NCI-H1092 (cell line): ENCODE data around the gene CARD9.

ENCODE experiments used
- DNase-seq: peaks from one replicate; lab custom pipeline; 2025; lab: John Stamatoyannopoulos, UW

CARD9 gene

DNA sequence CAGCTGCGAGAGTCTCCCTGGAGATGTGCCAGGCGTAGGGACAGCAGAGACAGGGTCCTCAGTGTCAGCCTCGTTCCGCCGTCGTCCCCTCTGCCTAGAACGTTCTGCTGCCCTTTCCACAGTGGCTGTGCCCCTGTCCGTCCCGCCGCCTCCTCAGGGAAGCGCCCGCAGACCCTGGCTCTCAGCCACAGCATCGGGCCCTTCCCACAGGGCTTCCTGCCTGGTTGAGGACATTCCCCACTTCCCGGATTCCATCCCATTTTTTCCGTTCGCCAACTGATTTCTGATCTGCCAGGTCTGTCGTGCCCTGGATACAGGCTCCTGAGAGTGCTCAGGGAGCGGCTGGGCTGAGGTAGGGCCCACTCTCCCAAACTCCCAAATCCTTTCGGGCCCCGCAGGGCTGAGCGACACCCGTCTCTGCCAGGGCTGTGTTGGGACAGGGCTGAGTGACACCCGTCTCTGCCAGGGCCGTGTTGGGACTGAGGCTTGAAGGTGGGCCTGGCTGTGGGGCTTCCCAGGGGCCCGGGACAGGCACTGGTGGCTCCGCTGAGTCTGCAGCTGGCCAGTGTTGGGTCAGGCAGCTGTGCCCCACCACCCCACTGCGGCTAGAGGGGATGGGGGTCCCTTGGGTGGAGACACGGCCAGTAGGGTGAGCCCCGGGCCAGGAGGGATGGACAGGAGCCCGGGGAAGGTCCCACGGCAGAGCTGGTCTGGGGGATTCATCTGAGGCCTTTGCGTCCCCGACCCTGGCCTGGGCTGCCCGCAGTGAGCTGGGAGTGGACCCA, 25.8 kb downstream of the CARD9 start:
- no peak for DNase-seq

DNA sequence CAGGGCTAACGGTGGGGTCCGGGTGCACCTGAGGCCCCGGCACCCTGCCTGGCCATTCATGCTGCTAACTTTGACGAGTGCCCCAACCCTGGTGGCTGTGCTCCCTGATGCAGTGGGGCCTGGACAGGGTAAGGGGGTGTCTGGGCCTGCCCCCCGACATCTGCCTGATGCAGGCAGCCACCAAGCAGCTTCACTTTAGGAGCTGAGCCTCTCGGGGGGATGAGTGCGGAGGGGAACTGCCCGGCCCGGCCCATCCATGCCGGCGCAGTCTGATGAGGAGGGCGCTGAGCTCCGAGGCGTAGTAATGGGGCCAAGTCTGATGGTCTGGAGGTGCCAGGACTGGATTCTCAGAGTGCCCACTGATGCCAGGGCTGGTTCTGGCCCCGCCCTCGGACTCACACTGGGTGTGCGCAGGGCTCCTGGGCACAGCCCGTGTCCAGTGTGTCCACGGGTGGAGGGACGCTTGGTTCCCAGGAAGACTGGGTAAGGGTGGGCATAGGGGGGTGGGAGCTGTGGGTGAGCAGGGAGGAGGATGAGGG, 26.5 kb downstream of the CARD9 start:
- DNase-seq = no peak

DNA sequence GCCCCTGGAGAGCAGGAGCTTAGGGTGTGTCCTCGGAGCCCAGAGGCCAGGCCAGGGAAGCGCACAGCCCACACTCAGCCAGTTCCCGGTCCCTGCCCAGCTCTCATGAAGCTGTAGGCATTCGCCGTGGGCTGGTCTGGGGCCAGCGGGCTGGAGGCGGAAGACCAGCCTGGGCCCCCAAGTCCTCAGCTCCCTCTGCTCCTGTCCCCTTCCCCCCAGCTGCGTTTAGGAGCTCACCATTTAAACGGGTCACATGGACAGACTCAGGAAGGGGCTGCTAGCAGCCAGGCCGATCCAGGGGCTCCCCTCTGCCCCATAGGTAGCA, 27.4 kb downstream of the CARD9 start:
- no peak for DNase-seq

DNA sequence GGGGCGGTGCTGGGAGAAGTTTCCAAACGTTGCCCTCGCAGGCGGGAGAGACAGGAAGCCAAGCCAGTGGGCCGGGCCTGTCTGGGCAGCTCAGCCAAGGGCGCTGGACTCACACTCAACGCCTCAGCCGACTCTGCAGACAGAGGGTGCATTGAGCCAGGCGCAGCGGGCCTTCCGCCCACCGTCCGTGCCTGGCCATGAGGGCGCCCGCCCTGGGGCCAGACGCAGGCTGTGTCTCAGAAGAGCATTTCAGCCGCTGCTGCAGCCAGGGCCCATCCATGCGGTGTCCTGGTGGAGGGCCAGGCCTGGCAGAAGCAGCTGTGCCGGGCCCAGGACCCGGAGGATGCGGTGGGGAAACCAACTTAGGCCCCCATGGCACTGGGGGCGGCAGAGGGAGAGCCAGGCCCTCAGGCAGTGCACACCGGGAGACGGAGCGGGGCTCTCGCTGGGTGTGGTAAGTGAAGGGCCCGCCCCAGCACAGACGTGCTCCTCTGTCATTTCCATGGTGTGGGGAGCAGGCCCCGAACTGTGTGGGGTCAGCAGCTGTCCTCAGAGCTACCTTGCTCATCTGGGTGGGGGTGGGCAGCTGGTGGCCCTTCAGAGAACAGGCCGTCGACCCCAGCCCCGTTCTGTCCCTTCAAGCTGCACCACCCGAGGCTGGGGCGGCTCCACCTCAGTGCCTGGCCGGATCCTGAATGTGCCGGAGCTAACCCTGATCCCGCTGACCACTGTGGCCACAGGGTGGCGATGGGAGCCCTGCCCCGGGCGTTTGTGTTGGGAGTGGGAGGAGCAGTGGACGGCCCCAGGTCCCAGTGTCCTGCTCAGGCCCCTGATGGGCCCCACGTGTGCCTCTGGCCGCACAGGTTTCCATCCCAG, 27.9 kb downstream of the CARD9 start:
- no peak for DNase-seq

DNA sequence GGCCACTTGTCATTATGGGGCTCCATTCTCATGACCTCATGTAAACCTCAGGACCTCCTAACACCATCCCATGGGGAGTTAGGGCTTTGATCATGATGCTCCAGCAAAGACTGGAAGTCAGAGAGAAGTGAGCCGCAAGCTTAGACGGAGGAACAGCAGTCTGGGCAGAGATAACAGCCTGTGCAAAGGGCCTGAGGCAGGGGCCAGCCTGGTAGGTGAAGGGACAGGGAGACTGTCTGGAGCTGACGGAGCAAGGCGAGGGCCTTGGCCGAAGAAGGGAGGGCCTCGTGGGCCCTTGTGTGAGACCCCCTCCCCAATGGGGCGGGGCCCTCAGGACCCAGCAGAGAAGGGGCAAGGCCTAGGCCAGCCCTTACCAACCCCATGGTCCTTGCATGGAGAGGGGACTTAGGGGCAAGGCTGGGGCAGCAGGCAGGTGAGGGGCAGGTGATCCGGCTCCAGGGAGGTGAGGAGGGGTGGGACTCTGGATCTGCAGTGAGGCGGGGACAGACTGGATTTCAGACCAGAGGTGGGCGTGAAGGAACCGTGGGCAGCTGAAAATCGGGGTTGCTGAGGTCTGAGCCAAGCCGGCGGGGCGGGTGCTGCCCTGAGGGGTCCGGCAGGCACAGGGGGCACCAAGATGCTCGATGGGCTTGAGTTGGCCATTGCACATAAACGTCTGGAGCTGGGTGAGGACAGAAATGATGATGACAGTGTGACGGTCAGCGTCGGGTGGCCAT, 28.8 kb downstream of the CARD9 start:
- no peak for DNase-seq

DNA sequence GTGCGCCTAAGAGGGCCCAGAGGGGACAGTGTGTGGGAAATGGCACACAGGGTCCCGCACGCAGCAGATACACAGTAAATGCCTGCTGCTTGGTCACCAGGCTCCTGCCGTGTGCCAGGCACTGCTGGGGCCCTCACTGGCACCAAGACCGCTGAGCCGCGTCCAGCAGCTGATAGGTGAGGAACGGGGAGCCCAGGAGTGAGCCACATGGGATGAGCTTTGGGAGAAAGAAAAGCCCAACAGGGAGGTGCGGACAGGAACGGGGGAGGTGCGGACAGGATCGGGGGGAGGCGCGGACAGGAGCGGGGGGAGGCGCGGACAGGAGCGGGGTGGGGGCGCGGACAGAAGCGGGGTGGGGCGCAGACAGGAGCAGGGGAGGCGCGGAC, 29.6 kb downstream of the CARD9 start:
- no peak for DNase-seq

DNA sequence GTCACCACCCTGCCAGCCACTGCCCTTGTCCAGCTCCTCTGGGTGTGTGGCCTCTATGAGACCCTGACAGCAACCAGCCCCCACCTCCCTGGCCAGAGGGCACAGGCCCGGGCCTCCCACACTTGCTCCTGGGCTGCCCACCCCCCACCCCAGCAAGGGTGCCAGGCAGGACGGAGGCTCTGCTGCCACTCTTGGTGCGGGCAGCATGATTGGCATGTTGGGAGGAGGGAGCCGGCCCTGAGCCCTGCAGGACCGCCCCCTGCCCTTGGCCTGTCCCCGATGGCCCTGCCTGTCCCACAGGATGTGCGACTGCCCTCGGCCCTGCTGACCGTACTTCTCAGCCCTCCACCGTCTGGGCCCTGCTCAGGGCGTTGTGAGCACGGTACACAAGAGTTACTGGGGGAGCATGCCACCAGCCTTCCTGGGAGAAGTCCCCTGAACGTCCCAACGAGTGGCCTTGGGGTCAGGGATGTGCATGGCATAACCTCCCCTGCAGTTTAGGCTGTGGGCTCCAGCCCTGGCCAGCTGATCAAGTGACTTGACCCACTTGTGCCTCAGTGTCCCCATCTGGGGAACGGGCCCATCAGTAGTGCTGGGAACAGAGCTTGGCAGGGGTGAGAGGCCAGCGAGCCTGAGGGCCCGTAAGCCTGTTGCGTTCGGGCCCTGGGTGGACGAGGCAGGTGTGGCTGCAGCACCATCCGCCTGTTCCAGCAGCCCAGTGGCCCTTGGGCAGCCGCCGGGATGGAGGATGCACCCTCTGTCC, 30.2 kb downstream of the CARD9 start:
- no peak for DNase-seq

DNA sequence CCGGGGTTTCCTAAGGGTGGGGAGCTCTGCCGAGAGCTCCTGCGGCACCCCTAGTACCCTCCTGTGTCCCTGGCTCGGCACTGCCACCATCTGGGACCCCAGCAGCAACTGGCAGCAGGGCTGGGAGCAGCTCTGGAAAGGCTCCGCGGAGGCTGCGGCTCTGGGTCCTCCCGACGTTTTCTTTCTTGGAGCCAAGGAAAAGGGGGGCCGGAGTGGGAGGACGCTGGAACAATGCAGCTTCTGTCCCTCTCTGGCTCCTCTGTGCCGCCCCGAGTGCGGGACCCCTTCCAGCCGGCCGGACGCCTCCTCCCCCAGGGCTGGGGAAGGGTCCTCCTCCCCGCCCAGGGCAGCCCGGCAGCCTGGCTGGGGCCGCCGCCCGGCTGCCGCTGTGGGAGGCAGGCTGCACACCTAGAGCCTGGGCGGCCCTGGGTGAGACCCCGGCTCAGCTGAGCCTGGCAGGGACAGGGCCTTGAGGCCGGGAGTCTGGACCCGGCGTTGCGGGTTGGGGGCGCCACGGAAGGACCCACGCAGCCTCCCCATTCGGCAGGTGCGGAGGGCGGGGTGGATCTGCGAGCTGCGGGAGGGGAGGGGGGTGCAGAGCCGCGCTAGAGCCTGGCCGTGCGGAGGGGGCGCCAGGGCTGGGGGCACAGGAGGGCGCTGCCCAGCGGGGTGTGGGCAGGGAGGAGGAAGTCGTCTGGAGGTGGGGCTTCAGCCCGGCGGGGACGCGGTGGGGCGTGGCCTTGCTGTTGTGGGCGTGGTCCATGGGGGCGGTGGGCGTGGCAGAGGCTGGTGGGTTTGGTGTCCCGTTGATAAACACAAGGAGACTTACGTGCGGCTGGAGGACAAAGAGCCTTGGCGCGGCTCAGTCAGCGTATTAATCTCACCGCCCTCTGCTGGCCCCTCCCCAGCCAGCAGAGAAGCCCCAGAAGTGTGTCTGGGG, 31.0 kb downstream of the CARD9 start:
- DNase-seq = no peak

DNA sequence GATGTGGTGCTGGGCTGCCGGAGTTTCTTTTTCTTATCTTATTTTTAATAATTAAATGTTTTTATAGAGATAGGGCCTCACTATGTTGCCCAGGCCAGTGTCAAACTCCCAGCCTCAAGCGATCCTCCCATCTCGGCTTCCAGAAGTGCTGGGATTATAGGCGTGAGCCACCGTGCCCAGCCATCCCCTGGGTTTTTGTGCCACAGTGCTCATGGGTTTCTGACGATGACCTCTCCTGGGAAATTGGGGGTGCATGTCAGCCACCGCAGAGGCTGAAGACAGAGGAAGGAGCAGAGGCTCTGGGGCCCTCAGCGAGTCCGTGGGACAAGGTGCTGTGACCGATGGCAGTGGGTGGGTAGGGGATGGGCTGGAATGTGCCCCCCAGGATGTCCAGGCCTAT, 31.7 kb downstream of the CARD9 start:
- DNase-seq = no peak

DNA sequence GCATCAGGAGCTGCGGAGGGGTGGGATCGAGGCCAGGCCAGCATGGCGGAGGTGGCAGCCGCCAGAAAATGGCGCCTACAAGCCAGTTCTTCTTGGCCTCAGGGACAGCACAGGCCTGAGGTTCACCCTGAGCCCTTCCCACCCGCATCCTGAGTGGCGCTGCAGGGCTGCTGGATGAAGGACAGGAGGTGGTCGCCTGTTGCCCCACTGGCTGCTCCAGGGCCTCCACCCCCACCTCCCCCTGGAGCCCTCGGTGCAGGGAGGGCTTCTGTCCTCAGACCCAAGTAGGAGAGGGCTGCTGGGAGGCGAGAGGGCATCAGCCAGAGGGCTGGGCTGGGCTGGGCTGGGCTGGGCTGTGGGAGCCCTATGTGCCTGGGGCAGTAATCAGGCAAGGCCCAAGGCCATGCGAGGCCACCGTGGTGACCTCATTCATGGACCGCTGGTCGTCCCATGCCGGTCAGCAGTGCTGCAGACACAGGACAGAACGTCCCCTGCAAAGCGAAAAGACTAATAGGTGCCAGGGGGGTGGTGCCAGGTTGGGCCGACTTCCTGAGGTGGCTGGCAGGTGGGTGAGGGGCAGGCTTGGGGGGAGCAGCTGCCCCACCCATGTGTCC, 32.3 kb downstream of the CARD9 start:
- no peak for DNase-seq

DNA sequence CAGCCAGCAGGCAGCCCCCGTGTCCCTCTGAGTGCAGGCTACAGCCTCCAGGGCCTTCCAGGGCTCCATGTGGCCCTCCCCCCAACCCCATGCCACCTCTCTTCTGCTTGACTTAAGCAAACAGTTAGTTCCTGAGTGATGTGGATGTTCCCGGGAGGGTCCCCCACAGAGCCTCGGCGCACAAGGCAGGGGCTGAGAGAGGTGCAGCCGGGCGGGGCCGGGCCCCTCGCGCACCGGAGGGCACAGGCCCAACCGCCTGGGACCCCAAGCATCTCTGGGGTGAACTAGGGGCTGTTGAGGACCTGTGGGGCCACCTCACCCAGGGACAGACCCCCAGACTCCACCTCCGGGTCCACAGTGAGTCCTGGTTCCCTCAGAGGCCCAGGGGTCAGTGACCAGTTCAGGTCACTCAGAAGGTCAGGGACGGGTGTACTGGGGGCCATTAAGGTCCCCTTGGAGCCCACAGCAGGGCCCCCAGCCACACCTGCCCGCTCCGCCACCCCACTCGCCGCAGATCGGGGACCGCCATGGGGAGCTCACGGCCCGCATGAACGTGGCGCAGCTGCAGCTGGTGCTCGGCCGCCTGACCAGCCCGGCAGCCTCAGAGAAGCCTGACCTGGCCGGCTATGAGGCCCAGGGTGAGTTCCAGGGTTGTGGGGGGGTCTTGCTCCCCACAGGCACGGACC, 33.0 kb downstream of the CARD9 start:
- no peak for DNase-seq

DNA sequence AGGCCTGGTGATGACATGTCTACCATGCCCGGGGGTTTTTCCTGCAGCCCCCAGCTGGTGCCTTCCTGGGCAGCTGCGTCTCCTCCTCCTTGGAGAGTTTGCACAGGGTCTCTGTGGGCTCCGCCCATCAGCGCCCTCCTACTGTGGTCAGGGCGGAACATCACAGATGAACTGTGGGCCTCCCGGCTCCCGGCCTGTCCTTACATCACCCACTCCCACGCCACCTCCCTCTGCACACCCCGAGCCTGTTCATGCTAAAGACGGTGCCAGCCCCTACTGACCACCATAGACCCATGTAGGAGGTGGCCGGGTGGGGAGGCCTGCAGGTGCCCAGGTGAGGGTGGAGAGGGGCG, 33.5 kb downstream of the CARD9 start:
- DNase-seq = no peak

DNA sequence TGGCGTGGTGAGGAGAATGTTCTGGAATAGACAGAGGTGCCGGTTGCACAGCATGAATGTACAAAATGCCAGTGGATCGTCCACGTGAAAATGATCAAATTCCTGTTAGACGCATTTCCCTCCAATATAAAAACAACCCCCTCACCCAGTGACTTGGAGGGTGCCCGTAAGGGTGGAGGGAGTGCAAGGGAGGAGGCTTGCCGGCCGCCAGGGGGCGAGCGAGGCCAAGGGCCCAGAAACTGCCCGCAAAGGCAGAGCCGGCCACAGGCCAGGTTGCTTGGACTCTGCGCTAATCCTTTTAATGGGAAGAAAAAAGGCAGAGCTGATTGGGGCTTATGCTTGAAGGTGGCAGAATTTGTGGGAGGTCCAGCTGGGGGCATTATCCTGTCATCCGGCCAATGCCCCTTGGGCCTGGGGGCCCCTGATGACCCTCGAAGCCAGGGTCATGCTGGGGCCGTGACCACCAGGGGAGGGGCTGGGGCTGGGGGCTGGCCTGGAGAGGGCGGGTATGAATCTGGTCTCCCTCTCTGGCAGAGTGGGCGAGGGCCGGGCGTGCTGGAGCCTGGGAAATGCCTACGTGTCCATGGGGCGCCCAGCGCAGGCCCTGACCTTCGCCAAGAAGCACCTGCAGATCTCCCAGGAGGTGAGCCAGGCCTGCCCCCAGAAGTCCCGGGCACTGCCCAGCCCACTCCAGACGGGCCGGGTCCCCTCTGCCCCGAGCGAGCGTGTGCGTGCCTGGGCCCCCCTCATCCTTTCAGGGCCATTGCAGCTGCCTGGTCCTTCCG, 34.1 kb downstream of the CARD9 start:
- DNase-seq = no peak

DNA sequence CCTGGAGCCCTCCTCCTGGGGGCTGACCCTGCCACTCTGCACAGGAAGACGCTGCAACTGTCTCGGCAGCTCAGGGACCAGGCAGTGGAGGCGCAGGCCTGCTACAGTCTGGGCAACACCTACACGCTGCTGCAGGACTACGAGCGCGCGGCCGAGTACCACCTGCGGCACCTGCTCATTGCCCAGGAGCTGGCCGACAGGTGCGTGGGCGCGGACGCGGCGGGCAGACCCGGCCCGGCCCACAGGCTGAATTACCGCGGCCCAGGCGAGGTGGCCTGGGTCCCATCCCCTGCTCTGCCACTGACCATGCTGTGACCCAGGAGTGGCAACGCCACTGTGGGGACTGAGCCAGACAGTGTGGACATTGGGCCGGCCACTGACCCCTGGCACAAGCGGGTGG, 35.0 kb downstream of the CARD9 start:
- DNase-seq = no peak

DNA sequence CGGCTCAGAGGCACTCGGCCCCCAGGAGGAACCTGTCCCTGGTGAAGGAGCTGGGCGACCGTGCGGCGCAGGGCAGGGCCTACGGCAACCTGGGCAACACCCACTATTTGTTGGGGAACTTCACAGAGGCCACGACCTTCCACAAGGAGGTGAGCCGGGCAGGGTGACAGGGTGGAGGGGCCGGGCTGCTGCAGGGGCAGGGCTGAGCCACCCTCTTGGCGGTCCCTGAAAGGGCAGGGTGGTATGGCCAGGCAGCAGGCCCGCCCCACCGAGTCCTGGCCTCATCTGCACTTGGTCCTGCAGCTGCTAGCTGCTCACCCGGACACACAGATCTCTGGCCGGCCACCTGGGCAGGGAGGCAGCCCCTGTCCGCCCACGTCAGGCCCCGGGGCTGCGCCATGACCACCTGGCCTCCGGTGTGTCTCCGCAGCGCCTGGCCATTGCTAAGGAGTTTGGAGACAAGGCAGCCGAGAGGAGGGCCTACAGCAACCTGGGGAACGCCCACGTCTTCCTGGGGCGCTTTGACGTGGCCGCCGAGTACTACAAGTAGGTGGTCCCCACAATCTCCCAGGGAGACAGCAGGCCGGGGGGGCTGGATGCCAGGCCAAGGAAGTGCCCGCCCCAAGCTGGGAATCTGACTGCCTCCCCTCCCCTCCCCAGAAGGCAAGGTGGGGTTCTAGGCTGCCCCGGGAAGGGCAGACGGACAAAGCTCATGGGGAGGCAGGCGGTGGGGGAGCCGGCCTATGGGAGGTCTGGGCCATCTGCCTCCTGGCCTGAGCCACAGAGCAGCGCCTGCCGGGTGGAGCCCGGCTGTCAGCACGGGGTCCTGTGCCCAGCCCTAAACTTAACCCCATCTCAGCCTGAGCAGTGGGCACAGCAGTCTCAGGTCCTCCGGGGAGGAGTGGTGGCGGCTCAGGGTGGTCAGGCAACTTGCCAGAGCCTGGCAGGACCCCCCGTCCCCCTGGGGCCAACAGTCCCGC, 35.8 kb downstream of the CARD9 start:
- DNase-seq = no peak

DNA sequence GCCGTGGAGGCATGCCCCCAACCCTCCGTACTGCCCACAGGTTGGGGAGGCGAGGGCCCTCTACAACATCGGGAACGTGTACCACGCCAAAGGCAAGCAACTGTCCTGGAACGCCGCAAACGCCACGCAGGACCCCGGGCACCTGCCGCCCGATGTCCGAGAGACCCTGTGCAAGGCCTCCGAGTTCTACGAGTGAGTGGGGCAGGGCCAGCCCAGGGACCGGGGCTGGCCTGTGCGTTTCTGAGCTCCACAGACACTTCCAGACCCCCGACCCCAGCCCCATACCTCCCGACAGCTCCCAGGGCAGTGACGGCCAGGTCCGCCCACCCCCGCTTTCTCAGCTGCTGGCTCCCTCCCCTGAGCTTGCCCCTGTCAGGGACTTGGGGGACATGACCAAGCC, 36.6 kb downstream of the CARD9 start:
- DNase-seq = no peak

DNA sequence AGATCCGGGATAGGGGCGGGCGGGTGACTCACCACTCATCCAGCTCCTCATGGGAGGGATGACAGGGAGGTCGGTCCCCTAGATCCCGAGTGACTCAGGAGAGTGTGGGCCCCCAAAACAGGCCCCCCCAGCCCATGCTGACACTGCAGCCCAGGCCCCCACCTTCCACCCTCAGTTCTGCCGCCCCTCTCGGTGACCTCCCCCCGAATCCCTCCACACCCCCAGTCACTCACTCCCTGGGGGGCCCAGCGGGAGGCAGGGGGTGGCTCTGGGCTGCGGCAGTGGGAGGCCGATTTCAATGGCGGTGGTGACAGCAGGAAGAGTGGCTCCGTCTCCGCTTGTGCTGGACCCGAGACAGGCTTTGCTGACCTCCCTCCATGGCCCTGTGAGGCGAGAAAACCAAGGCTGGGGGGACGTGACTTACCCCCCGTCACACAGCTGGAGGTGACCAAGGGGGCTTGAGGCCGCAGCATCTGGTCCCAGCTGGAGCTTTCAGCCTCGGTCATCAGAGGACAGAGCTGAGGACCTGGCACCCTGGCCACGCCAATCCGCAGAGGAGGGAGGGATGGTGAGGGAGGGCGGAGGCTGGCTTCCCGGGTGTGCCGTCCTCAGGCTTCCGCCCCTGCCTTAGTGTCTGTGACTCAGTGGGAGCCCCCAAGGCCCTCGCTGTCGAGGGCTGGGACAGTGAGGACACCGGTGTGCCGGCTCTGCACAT, 37.2 kb downstream of the CARD9 start:
- no peak for DNase-seq
